GM19467 (cell line): Measurements from ENCODE around the gene USP34.
A peak's percentile ranks its signal among the peaks of the same experiment; 100 is the strongest.
"Not testable (repeated sequence)": the region's sequence is repeated elsewhere in the genome, so short reads cannot be mapped to it uniquely, and the experiment has no call there.

Experiments
- ATAC-seq: cut with Tn5 transposase; IDR thresholded peaks from one replicate; pipeline ENCODE4 v1.9.1; 2021; ENCODE audit warnings: mild to moderate bottlenecking, moderate library complexity; ENCODE audit not compliant: unreplicated experiment

USP34 gene, protein sequence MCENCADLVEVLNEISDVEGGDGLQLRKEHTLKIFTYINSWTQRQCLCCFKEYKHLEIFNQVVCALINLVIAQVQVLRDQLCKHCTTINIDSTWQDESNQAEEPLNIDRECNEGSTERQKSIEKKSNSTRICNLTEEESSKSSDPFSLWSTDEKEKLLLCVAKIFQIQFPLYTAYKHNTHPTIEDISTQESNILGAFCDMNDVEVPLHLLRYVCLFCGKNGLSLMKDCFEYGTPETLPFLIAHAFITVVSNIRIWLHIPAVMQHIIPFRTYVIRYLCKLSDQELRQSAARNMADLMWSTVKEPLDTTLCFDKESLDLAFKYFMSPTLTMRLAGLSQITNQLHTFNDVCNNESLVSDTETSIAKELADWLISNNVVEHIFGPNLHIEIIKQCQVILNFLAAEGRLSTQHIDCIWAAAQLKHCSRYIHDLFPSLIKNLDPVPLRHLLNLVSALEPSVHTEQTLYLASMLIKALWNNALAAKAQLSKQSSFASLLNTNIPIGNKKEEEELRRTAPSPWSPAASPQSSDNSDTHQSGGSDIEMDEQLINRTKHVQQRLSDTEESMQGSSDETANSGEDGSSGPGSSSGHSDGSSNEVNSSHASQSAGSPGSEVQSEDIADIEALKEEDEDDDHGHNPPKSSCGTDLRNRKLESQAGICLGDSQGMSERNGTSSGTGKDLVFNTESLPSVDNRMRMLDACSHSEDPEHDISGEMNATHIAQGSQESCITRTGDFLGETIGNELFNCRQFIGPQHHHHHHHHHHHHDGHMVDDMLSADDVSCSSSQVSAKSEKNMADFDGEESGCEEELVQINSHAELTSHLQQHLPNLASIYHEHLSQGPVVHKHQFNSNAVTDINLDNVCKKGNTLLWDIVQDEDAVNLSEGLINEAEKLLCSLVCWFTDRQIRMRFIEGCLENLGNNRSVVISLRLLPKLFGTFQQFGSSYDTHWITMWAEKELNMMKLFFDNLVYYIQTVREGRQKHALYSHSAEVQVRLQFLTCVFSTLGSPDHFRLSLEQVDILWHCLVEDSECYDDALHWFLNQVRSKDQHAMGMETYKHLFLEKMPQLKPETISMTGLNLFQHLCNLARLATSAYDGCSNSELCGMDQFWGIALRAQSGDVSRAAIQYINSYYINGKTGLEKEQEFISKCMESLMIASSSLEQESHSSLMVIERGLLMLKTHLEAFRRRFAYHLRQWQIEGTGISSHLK (N-terminal part only)

GRCh38 chr2:61470965-61471904 is at the start of gene USP34:
USP34 (minus strand) TSS chr2:61471087; CDS start chr2:61470692, 395 bp downstream.
- ATAC-seq: peak; percentile 73

- no peak for ATAC-seq
These were observed 49.4 kb upstream of the USP34 start for GRCh38 chr2:61520261-61520660.

GRCh38 chr2:61512768-61513398 is 42.0 kb upstream of the USP34 start:
- no peak for ATAC-seq

DNA sequence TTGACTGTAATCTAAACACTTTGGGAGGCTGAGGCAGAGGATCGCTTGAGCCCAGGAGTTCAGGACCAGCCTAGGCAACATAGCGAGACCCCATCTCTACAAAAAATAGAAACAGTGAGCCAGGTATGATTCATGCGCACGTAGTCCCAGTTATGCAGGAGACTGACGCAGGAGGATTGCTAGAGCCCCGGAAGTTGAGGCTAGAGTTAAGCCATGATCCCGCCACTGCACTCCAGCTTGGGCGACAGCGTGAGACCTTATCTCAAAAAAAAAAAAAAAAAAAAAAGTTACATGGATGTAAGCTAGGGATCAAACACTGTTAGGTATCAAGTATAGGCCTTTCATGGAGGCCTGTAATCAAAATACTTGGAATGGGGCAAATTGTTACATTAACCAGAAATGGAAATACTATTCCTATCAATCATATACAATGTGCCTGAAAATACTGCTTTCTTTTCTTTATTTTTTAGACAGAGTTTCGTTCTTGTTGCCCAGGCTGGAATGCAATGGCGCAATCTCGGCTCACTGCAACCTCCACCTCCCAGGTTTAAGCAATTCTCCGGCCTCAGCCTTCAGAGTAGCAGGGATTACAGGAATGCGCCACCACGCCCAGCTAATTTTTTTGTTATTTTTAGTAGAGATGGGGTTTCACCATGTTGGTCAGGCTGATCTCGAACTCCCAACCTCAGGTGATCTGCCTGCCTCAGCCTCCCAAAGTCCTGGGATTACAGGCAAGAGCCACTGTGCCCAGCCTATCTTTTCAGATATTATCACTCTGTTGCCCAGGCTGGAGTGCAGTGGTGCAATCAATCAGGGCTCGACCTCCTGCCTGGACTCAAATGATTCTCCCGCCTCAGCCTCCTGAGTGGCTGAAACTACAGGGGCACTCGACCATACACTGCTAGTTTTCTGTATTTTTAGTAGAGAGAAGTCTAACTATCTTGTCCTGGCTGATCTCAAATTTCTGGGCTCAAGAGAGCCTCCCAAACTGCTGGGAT is 40.1 kb upstream of the USP34 start:
- ATAC-seq: no peak

DNA sequence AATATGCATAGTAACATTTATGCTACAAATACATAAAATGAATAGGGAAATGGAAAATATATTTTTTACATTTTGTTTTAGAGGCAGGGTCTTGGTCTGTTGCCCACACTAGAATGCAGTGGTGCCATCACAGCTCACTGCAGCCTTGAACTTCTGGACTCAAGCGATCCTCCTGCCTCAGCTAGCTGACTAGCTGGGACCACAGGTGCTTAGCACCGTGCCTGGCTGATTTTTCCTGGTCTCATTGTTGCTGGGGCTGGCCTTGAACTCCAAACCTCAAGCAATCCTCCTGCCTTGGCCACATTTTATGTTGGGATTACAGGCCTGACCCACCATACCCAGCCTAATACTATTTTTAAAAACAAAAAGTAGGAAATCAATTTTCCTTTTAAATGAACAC is 34.1 kb upstream of the USP34 start:
- ATAC-seq: no peak

GRCh38 chr2:61499060-61499459 is 28.2 kb upstream of the USP34 start:
- no peak for ATAC-seq

DNA sequence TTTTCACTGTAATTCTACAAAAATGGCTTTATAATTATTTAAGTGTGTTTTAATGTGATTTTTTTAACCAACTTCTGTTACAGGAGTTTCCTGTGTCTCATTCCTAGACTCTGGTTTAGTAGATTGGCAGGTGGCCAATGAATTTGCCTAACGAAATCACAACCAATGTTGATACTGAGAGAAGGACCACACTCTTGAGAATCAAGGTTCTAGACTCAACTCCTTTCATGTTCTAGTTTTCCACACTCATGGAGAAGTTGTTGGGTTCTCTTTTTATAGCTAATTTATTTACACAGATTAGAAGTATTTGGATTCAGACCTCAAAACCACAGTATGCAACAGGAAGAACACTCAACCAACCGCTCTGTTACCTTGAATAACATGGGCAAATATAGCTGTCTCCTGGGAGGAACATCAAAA is 22.6 kb upstream of the USP34 start:
- no peak for ATAC-seq

DNA sequence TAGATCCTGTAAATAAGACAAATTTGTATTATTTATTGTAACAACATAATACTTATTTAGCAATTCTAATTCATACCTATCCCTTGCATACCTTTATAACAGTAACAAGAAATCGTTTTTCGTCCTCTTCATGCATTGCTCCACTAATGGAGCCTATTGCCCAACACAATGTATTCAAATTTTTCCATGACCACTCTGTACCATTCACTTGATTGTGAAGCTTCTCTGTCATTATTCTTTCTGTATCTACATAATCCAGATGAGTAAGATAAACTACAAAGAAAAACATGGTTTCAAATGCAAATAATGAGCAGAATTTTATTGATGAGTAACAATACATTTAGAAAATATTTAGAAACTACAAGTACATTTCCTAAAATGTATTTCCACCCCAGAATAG is 21.6 kb upstream of the USP34 start:
- ATAC-seq: no peak

GRCh38 chr2:61485281-61485680 is 14.4 kb upstream of the USP34 start:
- no peak for ATAC-seq

GRCh38 chr2:61478086-61478485 is 7.2 kb upstream of the USP34 start:
- no peak for ATAC-seq

GRCh38 chr2:61476929-61477589 is 6.2 kb upstream of the USP34 start:
- ATAC-seq: not testable (repeated sequence)

DNA sequence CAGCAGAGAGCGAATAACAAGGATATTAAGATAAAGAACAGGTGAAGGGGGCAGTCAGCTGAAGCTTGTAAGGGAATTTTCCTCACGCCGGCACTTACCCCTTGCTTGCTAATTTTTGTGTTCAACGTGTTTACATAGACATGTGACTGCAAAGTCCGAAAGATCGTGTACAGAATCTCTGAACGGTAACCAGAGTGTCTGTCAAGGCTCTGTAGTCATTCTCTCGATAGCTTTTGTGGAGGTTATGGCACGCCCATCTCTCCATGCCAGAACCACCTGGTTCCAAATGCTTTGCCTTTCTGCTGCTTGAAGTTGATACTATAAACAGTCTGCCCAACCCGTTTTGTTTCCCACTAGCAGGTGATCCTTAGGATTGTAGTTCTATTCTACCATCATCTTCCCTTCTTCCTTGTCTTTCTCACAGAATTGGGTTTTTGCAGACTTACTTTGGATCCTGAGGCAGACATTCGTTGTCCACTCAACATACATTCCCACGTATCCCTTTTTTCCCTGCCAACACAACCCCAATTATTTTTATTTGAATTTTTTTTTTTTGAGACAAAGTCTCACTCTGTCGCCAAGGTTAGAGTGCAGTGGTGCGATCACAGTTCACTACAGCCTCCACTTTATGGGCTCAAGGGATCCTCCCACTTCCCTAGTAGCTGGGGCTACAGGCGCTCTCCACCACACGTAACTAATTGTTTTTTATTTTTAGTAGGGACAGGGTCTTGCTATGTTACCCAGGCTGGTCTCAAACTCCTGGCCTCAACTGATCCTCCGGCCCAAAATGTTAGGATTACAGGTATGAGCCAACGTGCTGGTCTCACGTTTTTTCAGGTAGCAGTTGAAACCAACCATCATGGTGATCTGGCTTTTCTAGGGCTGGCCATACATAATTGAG is 1.3 kb upstream of the USP34 start:
- ATAC-seq: no peak

GRCh38 chr2:61470122-61470951 is 550 bp downstream of the USP34 start:
- peak; percentile 13 for ATAC-seq

- ATAC-seq: no peak
These were observed 1.3 kb downstream of the USP34 start for GRCh38 chr2:61469424-61470121.

GRCh38 chr2:61468231-61468630 is 2.7 kb downstream of the USP34 start:
- ATAC-seq: not testable (repeated sequence)
